ENCODE data around the gene SYT14.

DNA sequence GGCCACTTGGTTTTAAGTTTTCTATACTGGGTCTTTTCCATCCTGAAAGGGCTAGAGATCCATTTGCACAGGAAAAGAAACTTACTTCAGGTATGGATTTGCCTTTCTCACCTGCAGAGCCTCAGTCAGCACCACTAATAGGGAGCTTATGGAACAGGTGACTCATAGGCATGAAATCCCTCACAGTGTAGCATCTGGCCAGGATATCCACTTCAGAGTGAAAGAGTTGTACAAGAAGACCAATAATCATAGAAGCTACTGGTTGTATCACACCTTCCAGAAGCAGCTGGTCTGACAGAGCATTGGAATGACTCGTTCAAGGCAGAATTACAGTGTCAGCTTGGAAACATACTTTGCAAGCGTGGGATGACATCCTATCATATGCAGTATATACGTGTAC, 26.3 kb upstream of the SYT14 start:
- TF ChIP-seq EZH2phosphoT487 (IDR thresholded peaks at IDR 0.05; ENCODE audit: insufficient read depth, low read depth) (no peak), EZH2 (IDR thresholded peaks at IDR 0.05; ENCODE audit: insufficient read depth, poor library complexity, severe bottlenecking) (no peak)

Measured in GM23248 (cell line).